SU-DHL-6 (cell line): ENCODE results near the gene SH3PXD2B.
"Not testable (repeated sequence)": the region's sequence is repeated elsewhere in the genome, so short reads cannot be mapped to it uniquely, and the experiment has no call there.

Source experiments
- H2AFZ ChIP-seq: fragments of 200-600 bp; sonication (generic); 2 replicates; pipeline ENCODE4 v1.6.1; 2014; ENCODE audit warnings: low read depth, mild to moderate bottlenecking, moderate library complexity, mixed read lengths, antibody characterized with exemption, low read length; ENCODE audit not compliant: severe bottlenecking
- H3F3A ChIP-seq: fragments of 200-600 bp; shearing (Covaris generic); 2 replicates; pipeline ENCODE4 v1.6.0; 2016; ENCODE audit warnings: antibody characterized with exemption, mild to moderate bottlenecking; ENCODE audit not compliant: insufficient read depth
- H3K27ac ChIP-seq: fragments of 200-600 bp; sonication (generic); 2 replicates; pipeline ENCODE4 v1.5.1; 2016; ENCODE audit warnings: low read depth, mild to moderate bottlenecking, low read length, moderate library complexity, mixed read lengths
- H3K27me3 ChIP-seq: fragments of 200-600 bp; sonication (generic), shearing (Covaris generic); 2 replicates; pipeline ENCODE4 v1.6.0; 2014; ENCODE audit warnings: mild to moderate bottlenecking, low read length
- H3K36me3 ChIP-seq: fragments of 200-600 bp; sonication (generic); 2 replicates; pipeline ENCODE4 v1.6.1; 2014; ENCODE audit warnings: mild to moderate bottlenecking, low read length, mixed read lengths
- H3K4me2 ChIP-seq: fragments of 300-600, 200-600 bp; shearing (Covaris generic), sonication (generic); 2 replicates; pipeline ENCODE4 v1.6.0; 2014; ENCODE audit warnings: low read length, low read depth, mild to moderate bottlenecking; ENCODE audit not compliant: poor library complexity, severe bottlenecking
- H3K4me3 ChIP-seq: fragments of 200-600 bp; sonication (generic); 2 replicates; pipeline ENCODE4 v1.5.1; 2014; ENCODE audit warnings: antibody characterized with exemption, low read length, mild to moderate bottlenecking, mixed read lengths; ENCODE audit not compliant: insufficient read depth, poor library complexity, severe bottlenecking
- H3K79me2 ChIP-seq: fragments of 200-600 bp; sonication (generic); 2 replicates; pipeline ENCODE4 v1.6.1; 2014; ENCODE audit warnings: mild to moderate bottlenecking, low read length, moderate library complexity; ENCODE audit not compliant: insufficient read depth
- H3K9ac ChIP-seq: fragments of 200-600 bp; sonication (generic); 2 replicates; pipeline ENCODE4 v1.7.0; 2014; ENCODE audit warnings: mild to moderate bottlenecking, low read length
- H3K9me2 ChIP-seq: fragments of 200-600 bp; sonication (generic); replicated peaks from 2 replicates; pipeline ENCODE4 v1.6.1; 2014; ENCODE audit warnings: low read length; ENCODE audit not compliant: insufficient read depth
- H3K9me3 ChIP-seq: fragments of 200-600 bp; sonication (generic); 2 replicates; pipeline ENCODE4 v1.6.1; 2014; ENCODE audit warnings: low read length, mixed read lengths; ENCODE audit not compliant: insufficient read depth
- H4K20me1 ChIP-seq: fragments of 200-600 bp; sonication (generic); 2 replicates; pipeline ENCODE4 v1.6.1; 2014; ENCODE audit warnings: low read depth, mild to moderate bottlenecking, antibody characterized with exemption, low read length, moderate library complexity, mixed read lengths
- CTCF ChIP-seq: fragments of 200-600 bp; sonication (generic); IDR thresholded peaks from one replicate; pipeline ENCODE4 v1.5.1; 2017; ENCODE audit warnings: antibody characterized with exemption, mild to moderate bottlenecking, low read length, moderate library complexity; ENCODE audit not compliant: insufficient read depth, poor library complexity, severe bottlenecking
- EZH2phosphoT487 ChIP-seq: fragments of 200-600 bp; sonication (generic), shearing (Covaris generic); conservative IDR thresholded peaks from 2 replicates; pipeline ENCODE4 v1.6.1; 2018; ENCODE audit warnings: mild to moderate bottlenecking, antibody characterized with exemption, low read length, moderate library complexity, mixed read lengths

SH3PXD2B gene

GRCh38 chr5:172411484-172412072 is 42.7 kb downstream of the SH3PXD2B start:
- TF ChIP-seq EZH2phosphoT487 = no peak
- no peak for TF ChIP-seq CTCF
- Histone ChIP-seq H3K4me2 (no peak overlapping the region), H4K20me1 (no peaks in the 10 kb centered on the region), H3K9me3 (no peaks in the 10 kb centered on the region), H3K36me3 (no peaks in the 10 kb centered on the region), H3K79me2 (no peaks in the 10 kb centered on the region), H3K27me3 (no peaks in the 10 kb centered on the region), H3K27ac (no peak overlapping the region), H3K9ac (no peak overlapping the region), H3K9me2 (no peaks in the 10 kb centered on the region), H2AFZ (no peak overlapping the region), H3F3A (no peaks in the 10 kb centered on the region), H3K4me3 (no peak overlapping the region)

- H3K27ac ChIP-seq = no peak overlapping the region
- H3F3A ChIP-seq = no peaks in the 10 kb centered on the region
- no peak overlapping the region for H3K9ac ChIP-seq
- H2AFZ ChIP-seq = no peak overlapping the region
- no peaks in the 10 kb centered on the region for H3K79me2 ChIP-seq
- no peak overlapping the region for H3K4me2 ChIP-seq
- no peaks in the 10 kb centered on the region for H4K20me1 ChIP-seq
- no peaks in the 10 kb centered on the region for H3K27me3 ChIP-seq
- H3K9me3 ChIP-seq = no peaks in the 10 kb centered on the region
- H3K4me3 ChIP-seq = no peak overlapping the region
- no peaks in the 10 kb centered on the region for H3K9me2 ChIP-seq
- H3K36me3 ChIP-seq = no peaks in the 10 kb centered on the region
- TF ChIP-seq CTCF (no peak), EZH2phosphoT487 (no peak)
Observed at GRCh38 chr5:172410662-172411483, 43.5 kb downstream of the SH3PXD2B start.

- no peak overlapping the region for H3K4me3 ChIP-seq
- H3K4me2 ChIP-seq = no peak overlapping the region
- no peaks in the 10 kb centered on the region for H3F3A ChIP-seq
- H3K9me3 ChIP-seq = no peaks in the 10 kb centered on the region
- no peak overlapping the region for H2AFZ ChIP-seq
- H3K36me3 ChIP-seq = no peaks in the 10 kb centered on the region
- no peaks in the 10 kb centered on the region for H3K79me2 ChIP-seq
- TF ChIP-seq EZH2phosphoT487 (no peak), CTCF (no peak)
- no peaks in the 10 kb centered on the region for H4K20me1 ChIP-seq
- H3K9me2 ChIP-seq = no peaks in the 10 kb centered on the region
- H3K27me3 ChIP-seq = no peaks in the 10 kb centered on the region
- H3K9ac ChIP-seq = no peak overlapping the region
- no peak overlapping the region for H3K27ac ChIP-seq
Observed at GRCh38 chr5:172410160-172410559, 44.2 kb downstream of the SH3PXD2B start.

GRCh38 chr5:172409477-172409876 is 44.8 kb downstream of the SH3PXD2B start:
- not testable (repeated sequence) for H3K36me3 ChIP-seq, H2AFZ ChIP-seq, H4K20me1 ChIP-seq, H3K9me3 ChIP-seq, H3K27ac ChIP-seq, H3K27me3 ChIP-seq, H3K4me3 ChIP-seq, H3K9me2 ChIP-seq, H3K79me2 ChIP-seq, H3F3A ChIP-seq, H3K4me2 ChIP-seq, H3K9ac ChIP-seq
